GM21576 (cell line): Measurements from ENCODE around the gene FBXW7.

ENCODE experiments used
- ATAC-seq: cut with Tn5 transposase; IDR thresholded peaks from one replicate; pipeline ENCODE4 v1.9.1; 2021; ENCODE audit warnings: mild to moderate bottlenecking, moderate library complexity; ENCODE audit not compliant: unreplicated experiment

Gene FBXW7

DNA sequence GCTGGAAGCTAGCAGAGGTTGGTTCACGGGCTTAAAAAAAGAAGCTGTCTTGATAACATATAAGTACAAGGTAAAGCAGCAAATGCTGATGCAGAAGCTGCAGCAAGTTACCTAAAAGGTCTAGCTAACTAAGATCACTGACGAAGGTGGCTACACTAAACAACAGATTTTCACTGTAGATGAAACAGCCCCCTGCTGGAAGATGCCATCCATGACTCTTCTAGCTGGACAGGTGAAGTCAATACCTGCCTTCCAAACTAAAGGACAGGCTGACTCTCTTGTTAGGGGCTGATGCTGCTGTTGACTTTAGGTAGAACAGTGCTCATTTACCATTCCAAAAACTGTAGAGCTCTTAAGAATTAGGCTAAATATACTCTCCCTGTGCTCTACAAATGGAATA lies 99.5 kb downstream of the FBXW7 start:
- ATAC-seq = no peak

DNA sequence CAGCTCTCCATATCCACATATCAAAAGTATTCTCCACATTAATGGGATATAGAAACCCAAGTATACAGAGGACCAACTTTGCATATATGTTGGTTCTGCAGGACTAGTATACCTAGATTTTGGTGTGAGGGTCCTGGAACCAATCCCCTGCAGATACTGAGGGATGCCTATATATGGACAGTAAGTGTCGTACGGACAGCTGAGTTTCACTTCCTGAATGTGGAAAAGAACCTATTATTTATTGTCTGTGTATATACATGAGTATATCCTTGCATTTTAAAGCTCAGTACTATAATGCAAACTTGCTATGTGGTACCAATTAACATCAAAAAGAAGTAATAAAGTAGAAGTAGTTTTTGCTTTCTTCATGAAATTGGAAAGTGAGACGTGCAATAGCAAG lies 101.9 kb downstream of the FBXW7 start:
- no peak for ATAC-seq

DNA sequence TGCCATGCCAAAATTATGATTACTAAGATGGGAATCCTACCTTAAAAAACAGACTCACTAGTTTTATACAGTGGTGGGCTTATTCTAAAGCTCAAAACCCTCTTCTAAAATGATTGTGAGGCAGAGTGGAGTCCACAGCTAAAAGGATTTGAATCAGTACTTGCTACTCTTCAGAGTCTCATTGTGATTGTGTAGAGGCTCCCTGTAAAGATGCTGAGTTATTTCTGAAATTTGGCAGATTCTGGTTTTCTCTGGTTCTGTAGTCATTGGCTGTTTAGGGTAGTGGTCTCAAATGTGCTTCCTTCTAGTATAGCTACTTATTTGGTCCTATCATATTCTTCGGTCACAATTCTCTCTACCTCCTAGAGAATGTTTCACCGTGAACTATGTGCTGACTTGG lies 104.1 kb downstream of the FBXW7 start:
- ATAC-seq = no peak

- no peak for ATAC-seq
Observed at GRCh38 chr4:152431291-152431690, 104.6 kb downstream of the FBXW7 start.

DNA sequence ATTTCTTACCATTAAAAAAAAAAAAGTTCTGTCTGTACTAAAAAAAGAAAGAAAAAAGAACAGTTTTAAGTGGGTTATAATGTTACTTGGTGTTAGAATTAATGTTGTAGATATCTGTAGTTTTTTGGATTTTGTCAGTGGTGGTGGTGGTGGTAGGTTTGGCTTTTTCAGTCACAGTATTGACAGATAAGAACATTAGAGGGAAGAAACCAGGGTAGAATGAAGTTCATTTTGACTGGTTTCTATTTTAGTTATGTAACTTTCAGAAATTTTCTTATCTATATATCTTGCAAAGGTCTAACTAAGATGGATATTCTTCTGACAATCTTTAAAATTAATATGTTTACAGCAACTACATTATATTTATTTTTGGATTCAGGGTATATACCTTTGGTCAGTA lies 105.4 kb downstream of the FBXW7 start:
- ATAC-seq = no peak

DNA sequence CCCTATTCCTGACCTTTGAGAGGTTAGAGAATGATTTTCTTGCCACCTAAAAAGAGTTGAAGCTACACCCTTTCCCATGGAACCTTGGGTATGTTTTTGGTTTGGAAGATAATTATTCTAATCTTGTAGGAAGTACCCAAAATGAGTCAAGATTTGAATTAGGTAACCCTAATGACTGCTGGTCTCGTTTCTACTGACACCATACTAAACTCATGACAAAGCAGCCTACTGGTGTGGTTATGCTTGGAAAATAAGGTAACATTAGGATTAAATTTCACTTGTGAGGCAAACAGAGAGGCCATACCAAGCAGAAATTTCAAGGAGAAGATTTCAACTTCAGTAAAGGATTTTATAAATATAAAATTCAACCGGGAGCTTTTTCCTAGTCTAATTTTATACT lies 107.9 kb downstream of the FBXW7 start:
- ATAC-seq = no peak

DNA sequence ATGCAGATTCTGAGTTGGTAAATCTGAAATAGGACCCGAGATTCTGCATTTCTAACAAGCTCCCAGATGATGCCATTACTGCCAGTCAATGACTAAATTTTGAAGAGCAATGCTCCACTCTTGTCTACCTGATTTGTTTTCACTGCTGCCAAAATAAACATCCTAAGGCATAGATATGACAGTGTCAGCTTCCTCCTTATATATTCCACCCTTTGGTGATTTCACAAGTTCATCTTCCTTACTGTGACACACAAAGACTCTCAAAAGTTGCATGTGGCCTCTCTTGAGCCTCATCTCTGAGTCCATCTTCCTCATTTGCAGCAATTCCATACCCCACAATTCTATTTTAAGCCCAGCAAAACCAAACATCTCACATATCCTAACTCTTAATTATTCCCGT lies 110.9 kb downstream of the FBXW7 start:
- ATAC-seq = no peak

GRCh38 chr4:152424396-152424795 lies 111.5 kb downstream of the FBXW7 start:
- ATAC-seq = no peak

GRCh38 chr4:152422817-152423320 lies 113.0 kb downstream of the FBXW7 start:
- ATAC-seq = no peak

- no peak for ATAC-seq
Observed at GRCh38 chr4:152421576-152421975, 114.3 kb downstream of the FBXW7 start.

DNA sequence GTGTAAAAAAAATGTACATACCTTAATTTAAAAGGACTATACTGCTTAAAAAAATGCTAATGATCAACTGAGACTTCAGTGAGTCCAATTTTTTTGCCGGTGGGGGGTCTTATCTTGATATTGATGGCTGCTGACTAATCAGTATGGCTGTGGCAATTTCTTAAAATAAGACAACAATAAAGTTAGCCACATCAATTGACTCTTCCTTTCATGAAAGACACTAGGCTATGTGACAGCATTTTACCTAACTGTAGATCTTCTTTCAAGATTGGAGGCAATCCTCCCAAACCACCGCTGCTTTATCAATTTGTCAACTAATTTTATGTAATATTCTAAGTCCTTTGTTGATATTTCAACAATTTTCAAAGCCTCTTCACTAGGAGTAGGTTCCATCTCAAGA lies 116.1 kb downstream of the FBXW7 start:
- no peak for ATAC-seq

DNA sequence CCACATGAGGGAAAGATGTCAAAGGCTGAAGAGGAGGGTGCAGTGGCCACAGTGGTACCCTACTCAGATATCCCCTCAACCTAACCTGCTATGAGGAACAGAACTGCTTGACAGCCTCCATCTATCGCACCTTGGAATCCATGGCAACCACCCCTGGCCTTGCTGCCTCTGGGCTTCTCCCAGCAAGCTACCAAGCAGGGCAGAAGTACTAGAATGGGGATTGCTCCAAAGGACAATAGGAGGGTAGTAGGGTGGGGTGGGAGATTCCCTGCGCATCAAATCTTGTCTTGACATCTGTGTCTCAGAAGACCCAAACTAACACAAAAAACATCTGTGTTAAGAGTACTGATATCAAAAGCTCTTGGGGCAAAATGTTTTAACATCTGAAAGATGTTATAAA lies 118.2 kb downstream of the FBXW7 start:
- ATAC-seq = no peak

DNA sequence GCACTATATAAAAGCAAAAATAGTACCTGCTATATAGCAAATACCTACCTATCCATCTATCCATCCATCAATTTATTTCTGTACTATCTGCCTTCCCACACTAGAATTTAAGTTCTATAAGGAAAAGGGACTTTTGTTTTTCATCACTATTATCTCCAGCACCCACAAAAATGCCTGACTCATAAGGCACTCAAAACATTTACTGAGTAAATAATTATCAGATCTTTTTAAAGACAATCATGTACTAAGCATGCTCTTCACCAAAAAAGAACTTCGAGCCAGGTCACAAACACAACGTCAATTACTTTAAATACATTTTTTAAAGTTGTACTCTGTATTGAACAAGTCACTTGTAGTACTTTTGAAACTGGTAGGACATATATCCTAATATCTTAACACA lies 119.9 kb downstream of the FBXW7 start:
- no peak for ATAC-seq

GRCh38 chr4:152408514-152409327 lies 127.2 kb downstream of the FBXW7 start:
- no peak for ATAC-seq

- ATAC-seq = no peak
Observed at GRCh38 chr4:152401424-152401823, 134.5 kb downstream of the FBXW7 start.

- no peak for ATAC-seq
Observed at GRCh38 chr4:152399246-152399645, 136.6 kb downstream of the FBXW7 start.

GRCh38 chr4:152398060-152398459 lies 137.8 kb downstream of the FBXW7 start:
- no peak for ATAC-seq

DNA sequence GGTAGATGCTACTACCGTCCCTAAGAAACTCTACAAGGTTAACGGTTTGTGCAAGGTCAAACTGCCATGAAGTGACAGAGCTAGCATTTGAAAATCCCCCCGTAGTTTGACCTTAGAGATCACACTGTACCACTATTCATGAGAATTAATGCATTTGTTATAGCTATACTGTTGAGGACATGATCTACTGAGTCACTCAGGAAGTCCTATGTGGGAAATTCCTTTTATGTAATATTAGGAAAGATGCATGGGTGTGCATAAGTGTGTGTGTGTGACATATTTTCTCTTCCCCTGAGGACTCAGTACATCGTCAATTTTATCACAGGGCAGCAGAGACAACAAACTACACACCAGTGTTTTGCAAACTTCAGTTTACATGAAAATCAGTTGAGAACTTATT lies 141.1 kb downstream of the FBXW7 start:
- no peak for ATAC-seq

GRCh38 chr4:152392079-152392478 lies 143.8 kb downstream of the FBXW7 start:
- no peak for ATAC-seq

DNA sequence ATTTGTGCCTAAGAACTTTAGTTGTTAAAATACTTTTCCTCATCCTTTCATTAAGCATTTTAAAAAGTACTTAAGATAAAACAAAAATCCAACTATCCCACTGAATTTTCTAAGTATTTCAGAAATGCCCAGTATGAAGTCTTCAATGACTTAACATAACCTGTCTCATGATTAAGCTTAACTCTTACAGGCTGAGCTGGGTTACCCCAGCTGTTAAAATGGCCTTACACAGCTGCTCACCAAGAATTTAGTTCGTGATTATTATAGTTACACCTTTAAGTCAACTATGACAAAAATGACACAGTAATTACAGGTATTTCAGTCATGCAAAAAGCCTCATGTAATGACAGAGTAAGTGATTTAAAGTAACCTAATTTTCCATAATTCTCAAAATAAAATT lies 145.7 kb downstream of the FBXW7 start:
- ATAC-seq = no peak

DNA sequence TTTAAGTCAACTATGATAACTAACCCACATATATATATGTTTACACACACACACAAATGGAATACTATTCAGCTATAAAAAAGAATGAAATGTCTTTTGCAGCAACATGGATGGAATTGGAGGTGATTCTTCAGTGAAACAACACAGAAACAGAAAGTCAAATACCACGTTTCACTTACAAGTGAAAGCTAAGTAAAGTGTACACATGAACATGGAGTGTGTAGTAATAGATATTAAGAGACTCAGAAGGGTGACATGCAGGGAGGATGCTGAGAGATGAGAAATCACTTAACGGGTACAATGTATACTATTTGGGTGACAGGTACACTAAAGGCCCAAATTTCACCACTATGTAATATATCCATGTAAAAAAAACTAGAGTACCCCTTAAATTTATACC lies 146.5 kb downstream of the FBXW7 start:
- ATAC-seq = no peak

DNA sequence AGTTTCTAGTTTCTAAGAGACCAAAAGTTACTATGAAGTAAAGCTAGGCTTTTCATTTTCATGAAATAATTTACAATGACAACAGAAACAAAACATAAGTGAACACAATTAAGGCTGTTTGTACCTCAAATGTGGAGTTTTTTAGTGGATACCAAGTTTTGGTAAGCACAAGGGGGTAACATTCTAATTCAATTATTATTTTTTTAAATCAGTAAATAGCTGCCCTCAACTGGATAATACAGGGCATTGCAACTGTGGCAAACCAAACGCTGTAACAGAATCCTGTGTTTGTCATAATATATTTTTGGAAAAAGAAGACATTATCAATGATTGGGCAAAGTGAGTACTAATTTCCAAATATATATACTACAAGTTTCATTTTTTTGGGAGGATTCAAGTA lies 150.3 kb downstream of the FBXW7 start:
- no peak for ATAC-seq
